ENCODE data around the gene PRICKLE1. TPM values are rescaled to one million over a fixed set of nuclear protein-coding genes. Genes with fewer than 3 reads are reported as not detected.
A peak's percentile ranks its signal among the peaks of the same experiment; 100 is the strongest.

Gene PRICKLE1
- total and polyA plus RNA-seq, 2 experiments from 2014 or later: 7.7 to 51.7 TPM

DNA sequence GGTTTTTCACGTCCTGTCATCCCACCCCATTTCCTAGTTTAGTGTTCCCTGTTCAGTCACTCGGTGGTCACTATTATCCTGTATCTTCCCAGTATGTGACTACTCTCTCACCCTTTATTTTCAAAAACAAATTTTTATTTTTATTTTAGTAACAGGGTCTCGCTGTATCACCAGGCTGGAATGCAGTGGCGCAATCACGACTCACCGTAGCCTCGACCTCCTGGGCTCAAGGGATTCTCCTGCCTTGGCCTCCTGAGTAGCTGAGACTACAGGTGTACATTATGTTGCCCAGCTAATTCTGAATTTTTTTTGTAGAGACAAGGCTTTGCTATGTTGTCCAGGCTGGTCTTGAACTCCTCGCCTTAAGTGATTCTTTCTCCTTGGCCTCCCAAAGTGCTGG lies 20.1 kb upstream of the PRICKLE1 start:
- no peak for ATAC-seq
- no peak overlapping the region; the same call in 1 of the 2 replicates for H2AFZ ChIP-seq

DNA sequence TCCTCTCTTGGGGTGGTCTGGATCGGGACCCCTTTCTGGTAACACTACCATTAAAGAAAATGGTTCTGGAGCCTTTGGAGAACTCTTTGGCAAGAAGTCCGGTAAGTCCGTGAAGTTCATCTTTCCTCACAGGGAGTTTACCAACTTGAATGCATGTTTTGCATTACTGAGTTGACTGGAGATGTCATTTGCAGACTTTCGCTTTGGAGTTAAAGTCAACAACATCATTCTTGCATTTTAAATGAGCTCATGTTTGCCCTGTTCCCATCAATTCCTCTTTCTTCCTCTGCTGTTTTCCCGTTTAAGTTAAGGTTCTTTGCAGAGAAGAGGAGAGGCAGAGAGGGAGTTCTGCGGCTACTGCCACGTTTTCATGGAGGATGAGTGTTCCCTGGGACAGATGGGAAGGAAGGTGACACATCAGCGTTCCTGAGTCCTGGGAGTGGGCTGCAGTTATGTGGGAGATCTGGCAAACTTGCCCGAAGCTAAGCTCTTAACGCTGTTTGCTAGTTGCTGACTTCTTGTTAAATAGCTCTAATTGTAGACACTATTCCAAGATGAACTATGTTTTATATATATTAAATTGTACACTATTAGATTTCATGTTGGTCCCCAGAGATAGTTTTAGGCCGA lies 18.8 kb upstream of the PRICKLE1 start:
- Mint-ChIP-seq H3K4me3 (no peak overlapping the region), H3K36me3 (ENCODE audit: low read depth) (peaks cover 6% of the 10 kb centered on the region), H3K9me3 (peaks cover 5% of the 10 kb centered on the region; the same call in 1 of the 3 replicates), H3K27ac (no peak overlapping the region), H3K4me1 (peaks cover 15% of the 10 kb centered on the region), H3K27me3 (ENCODE audit: insufficient read depth, low read depth, poor library complexity) (peaks cover under 1% of the 10 kb centered on the region)
- H3K4me2 ChIP-seq: no peak overlapping the region
- H3K4me3 ChIP-seq: no peak overlapping the region
- DNase-seq (ENCODE audit: low spot score) (no peak), ATAC-seq (no peak)
- no peaks in the 10 kb centered on the region for H3F3A ChIP-seq (replicated peaks; ENCODE audit: low read depth)
- TF ChIP-seq CREB1 (CRISPR knock-in tag; IDR thresholded peaks at IDR 0.05; ENCODE audit: low read depth) (no peak), EZH2 (IDR thresholded peaks at IDR 0.05; ENCODE audit: low read depth, unreplicated experiment) (no peak)
- H3K36me3 ChIP-seq (ENCODE audit: insufficient read depth): no peaks in the 10 kb centered on the region
- H3K4me1 ChIP-seq (ENCODE audit: insufficient read depth): peaks cover 7% of the 10 kb centered on the region
- H4K20me1 ChIP-seq (replicated peaks; ENCODE audit: insufficient read depth): no peaks in the 10 kb centered on the region
- H3K9me2 ChIP-seq (ENCODE audit: insufficient read depth): peaks cover 4% of the 10 kb centered on the region; the same call in 1 of the 2 replicates
- peak overlapping the region; percentile 84; the same call in 1 of the 2 replicates for H2AFZ ChIP-seq
- H3K27me3 ChIP-seq (ENCODE audit: insufficient read depth): no peaks in the 10 kb centered on the region; the same call in 1 of the 2 replicates
- no peak overlapping the region for H3K27ac ChIP-seq (ENCODE audit: low read depth)
- no peaks in the 10 kb centered on the region for H3K79me2 ChIP-seq (replicated peaks; ENCODE audit: insufficient read depth)

More for the DNA sequence above, 20.1 kb upstream of the PRICKLE1 start:
- Mint-ChIP-seq H3K27me3 (ENCODE audit: insufficient read depth, low read depth, poor library complexity) (no peaks in the 10 kb centered on the region), H3K9me3 (peaks cover 8% of the 10 kb centered on the region; the same call in 1 of the 3 replicates), H3K4me3 (no peak overlapping the region), H3K36me3 (ENCODE audit: low read depth) (peaks cover 6% of the 10 kb centered on the region), H3K4me1 (peaks cover 13% of the 10 kb centered on the region), H3K27ac (no peak overlapping the region)
- TF ChIP-seq EZH2phosphoT487 (IDR thresholded peaks at IDR 0.05; ENCODE audit: unreplicated experiment) (no peak), STAT1 (IDR thresholded peaks at IDR 0.05; ENCODE audit: unreplicated experiment) (no peak)
- H3K4me1 ChIP-seq (ENCODE audit: insufficient read depth): 0 out of 2 replicates have a peak, but pooled peaks cover 5% of the 10 kb centered on the region
- DNase-seq (ENCODE audit: low spot score): no peak
- H3K27me3 ChIP-seq (ENCODE audit: insufficient read depth): no peaks in the 10 kb centered on the region; the same call in 1 of the 2 replicates
- no peak overlapping the region for H3K4me2 ChIP-seq
- no peak overlapping the region for H3K27ac ChIP-seq (ENCODE audit: low read depth)
- no peaks in the 10 kb centered on the region for H4K20me1 ChIP-seq (replicated peaks; ENCODE audit: insufficient read depth)
- peaks cover 5% of the 10 kb centered on the region; the same call in 1 of the 2 replicates for H3K9me2 ChIP-seq (ENCODE audit: insufficient read depth)
- H3K4me3 ChIP-seq: no peak overlapping the region
- H3K36me3 ChIP-seq (ENCODE audit: insufficient read depth): no peaks in the 10 kb centered on the region
- H3F3A ChIP-seq (replicated peaks; ENCODE audit: low read depth): no peaks in the 10 kb centered on the region
- no peaks in the 10 kb centered on the region for H3K79me2 ChIP-seq (replicated peaks; ENCODE audit: insufficient read depth)

DNA sequence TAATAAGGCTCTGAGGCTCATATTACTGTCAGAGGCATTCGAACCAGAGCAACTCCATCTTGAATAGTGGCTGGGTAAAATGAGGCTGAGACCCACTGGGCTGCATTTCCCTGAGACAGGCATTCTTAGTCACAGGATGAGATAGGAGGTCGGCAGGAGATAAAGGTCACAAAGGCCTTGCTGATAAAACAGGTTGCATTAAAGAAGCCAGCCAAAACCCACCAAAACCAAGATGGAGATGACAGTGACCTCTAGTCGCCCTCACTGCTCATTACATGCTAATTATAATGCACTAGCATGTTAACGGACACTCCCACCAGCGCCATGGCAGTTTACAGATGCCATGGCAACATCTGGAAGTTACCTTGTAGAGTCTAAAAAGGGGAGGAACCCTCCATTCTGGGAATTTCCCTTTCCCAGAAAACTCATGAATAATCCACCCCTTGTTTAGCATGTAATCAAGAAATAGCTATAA lies 18.1 kb upstream of the PRICKLE1 start:
- no peak overlapping the region for H2AFZ ChIP-seq
- peaks cover 22% of the 10 kb centered on the region for H3K4me1 Mint-ChIP-seq
- H3K36me3 Mint-ChIP-seq (ENCODE audit: low read depth): peaks cover 6% of the 10 kb centered on the region
- TF ChIP-seq ZNF331 (CRISPR knock-in tag; IDR thresholded peaks at IDR 0.05; ENCODE audit: low read depth) (no peak), CREB1 (CRISPR knock-in tag; IDR thresholded peaks at IDR 0.05; ENCODE audit: low read depth) (no peak)
- TF ChIP-seq, protein P1, sequence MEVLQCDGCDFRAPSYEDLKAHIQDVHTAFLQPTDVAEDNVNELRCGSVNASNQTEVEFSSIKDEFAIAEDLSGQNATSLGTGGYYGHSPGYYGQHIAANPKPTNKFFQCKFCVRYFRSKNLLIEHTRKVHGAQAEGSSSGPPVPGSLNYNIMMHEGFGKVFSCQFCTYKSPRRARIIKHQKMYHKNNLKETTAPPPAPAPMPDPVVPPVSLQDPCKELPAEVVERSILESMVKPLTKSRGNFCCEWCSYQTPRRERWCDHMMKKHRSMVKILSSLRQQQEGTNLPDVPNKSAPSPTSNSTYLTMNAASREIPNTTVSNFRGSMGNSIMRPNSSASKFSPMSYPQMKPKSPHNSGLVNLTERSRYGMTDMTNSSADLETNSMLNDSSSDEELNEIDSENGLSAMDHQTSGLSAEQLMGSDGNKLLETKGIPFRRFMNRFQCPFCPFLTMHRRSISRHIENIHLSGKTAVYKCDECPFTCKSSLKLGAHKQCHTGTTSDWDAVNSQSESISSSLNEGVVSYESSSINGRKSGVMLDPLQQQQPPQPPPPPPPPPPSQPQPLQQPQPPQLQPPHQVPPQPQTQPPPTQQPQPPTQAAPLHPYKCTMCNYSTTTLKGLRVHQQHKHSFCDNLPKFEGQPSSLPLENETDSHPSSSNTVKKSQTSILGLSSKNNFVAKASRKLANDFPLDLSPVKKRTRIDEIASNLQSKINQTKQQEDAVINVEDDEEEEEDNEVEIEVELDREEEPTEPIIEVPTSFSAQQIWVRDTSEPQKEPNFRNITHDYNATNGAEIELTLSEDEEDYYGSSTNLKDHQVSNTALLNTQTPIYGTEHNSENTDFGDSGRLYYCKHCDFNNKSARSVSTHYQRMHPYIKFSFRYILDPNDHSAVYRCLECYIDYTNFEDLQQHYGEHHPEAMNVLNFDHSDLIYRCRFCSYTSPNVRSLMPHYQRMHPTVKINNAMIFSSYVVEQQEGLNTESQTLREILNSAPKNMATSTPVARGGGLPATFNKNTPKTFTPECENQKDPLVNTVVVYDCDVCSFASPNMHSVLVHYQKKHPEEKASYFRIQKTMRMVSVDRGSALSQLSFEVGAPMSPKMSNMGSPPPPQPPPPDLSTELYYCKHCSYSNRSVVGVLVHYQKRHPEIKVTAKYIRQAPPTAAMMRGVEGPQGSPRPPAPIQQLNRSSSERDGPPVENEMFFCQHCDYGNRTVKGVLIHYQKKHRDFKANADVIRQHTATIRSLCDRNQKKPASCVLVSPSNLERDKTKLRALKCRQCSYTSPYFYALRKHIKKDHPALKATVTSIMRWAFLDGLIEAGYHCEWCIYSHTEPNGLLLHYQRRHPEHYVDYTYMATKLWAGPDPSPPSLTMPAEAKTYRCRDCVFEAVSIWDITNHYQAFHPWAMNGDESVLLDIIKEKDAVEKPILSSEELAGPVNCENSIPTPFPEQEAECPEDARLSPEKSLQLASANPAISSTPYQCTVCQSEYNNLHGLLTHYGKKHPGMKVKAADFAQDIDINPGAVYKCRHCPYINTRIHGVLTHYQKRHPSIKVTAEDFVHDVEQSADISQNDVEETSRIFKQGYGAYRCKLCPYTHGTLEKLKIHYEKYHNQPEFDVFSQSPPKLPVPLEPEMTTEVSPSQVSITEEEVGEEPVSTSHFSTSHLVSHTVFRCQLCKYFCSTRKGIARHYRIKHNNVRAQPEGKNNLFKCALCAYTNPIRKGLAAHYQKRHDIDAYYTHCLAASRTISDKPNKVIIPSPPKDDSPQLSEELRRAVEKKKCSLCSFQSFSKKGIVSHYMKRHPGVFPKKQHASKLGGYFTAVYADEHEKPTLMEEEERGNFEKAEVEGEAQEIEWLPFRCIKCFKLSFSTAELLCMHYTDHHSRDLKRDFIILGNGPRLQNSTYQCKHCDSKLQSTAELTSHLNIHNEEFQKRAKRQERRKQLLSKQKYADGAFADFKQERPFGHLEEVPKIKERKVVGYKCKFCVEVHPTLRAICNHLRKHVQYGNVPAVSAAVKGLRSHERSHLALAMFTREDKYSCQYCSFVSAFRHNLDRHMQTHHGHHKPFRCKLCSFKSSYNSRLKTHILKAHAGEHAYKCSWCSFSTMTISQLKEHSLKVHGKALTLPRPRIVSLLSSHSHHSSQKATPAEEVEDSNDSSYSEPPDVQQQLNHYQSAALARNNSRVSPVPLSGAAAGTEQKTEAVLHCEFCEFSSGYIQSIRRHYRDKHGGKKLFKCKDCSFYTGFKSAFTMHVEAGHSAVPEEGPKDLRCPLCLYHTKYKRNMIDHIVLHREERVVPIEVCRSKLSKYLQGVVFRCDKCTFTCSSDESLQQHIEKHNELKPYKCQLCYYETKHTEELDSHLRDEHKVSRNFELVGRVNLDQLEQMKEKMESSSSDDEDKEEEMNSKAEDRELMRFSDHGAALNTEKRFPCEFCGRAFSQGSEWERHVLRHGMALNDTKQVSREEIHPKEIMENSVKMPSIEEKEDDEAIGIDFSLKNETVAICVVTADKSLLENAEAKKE (CRISPR knock-in tag; IDR thresholded peaks at IDR 0.05): no peak
- TF ChIP-seq, protein P2, sequence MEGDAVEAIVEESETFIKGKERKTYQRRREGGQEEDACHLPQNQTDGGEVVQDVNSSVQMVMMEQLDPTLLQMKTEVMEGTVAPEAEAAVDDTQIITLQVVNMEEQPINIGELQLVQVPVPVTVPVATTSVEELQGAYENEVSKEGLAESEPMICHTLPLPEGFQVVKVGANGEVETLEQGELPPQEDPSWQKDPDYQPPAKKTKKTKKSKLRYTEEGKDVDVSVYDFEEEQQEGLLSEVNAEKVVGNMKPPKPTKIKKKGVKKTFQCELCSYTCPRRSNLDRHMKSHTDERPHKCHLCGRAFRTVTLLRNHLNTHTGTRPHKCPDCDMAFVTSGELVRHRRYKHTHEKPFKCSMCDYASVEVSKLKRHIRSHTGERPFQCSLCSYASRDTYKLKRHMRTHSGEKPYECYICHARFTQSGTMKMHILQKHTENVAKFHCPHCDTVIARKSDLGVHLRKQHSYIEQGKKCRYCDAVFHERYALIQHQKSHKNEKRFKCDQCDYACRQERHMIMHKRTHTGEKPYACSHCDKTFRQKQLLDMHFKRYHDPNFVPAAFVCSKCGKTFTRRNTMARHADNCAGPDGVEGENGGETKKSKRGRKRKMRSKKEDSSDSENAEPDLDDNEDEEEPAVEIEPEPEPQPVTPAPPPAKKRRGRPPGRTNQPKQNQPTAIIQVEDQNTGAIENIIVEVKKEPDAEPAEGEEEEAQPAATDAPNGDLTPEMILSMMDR (conservative IDR thresholded peaks at IDR 0.05; ENCODE audit: low read depth in 2 of 2): no peak

More for the DNA sequence above, 18.1 kb upstream of the PRICKLE1 start:
- no peak overlapping the region for H3K4me2 ChIP-seq
- no peak overlapping the region for H3K27ac Mint-ChIP-seq
- H3K79me2 ChIP-seq (replicated peaks; ENCODE audit: insufficient read depth): no peaks in the 10 kb centered on the region
- no peaks in the 10 kb centered on the region for H3F3A ChIP-seq (replicated peaks; ENCODE audit: low read depth)
- H3K27me3 ChIP-seq (ENCODE audit: insufficient read depth): no peaks in the 10 kb centered on the region; the same call in 1 of the 2 replicates
- H3K4me3 ChIP-seq: no peak overlapping the region
- no peaks in the 10 kb centered on the region for H4K20me1 ChIP-seq (replicated peaks; ENCODE audit: insufficient read depth)
- DNase-seq (ENCODE audit: low spot score) (no peak), ATAC-seq (no peak)
- no peak overlapping the region for H3K4me3 Mint-ChIP-seq
- no peaks in the 10 kb centered on the region for H3K36me3 ChIP-seq (ENCODE audit: insufficient read depth)
- H3K9me2 ChIP-seq (ENCODE audit: insufficient read depth): no peaks in the 10 kb centered on the region; the same call in 1 of the 2 replicates
- peaks cover 3% of the 10 kb centered on the region for H3K27me3 Mint-ChIP-seq (ENCODE audit: insufficient read depth, low read depth, poor library complexity)
- peaks cover 12% of the 10 kb centered on the region for H3K4me1 ChIP-seq (ENCODE audit: insufficient read depth)
- no peak overlapping the region for H3K27ac ChIP-seq (ENCODE audit: low read depth)
- H3K9me3 Mint-ChIP-seq: peaks cover 4% of the 10 kb centered on the region; the same call in 1 of the 3 replicates
